HT-29 (cell line): Measurements from ENCODE around the gene GPS1. TPM values are rescaled to one million over a fixed set of nuclear protein-coding genes. Genes with fewer than 3 reads are reported as not detected.

ENCODE experiments used
- DNase-seq: peaks from one replicate; pipeline ENCODE4 v3.0.0-alpha.2; 2015; ENCODE audit warnings: low spot score
- total RNA-seq: library from RNA; depleted of rRNA; stranded (reverse); fragments of >200 nt; shearing (Covaris generic); gene quantifications from 2 replicates; pipeline ENCODE4 v1.2.3, GENCODE V29; 2014

GPS1 gene
- total RNA-seq, 1 experiment from 2014 or later: 281 TPM

- no peak for DNase-seq
Measured at GRCh38 chr17:82014432-82014831, 37.3 kb upstream of the GPS1 start.

GRCh38 chr17:82014971-82015310, 36.8 kb upstream of the GPS1 start:
- no peak for DNase-seq

- DNase-seq: no peak
Measured at GRCh38 chr17:82015311-82015971, 36.3 kb upstream of the GPS1 start.

GRCh38 chr17:82016061-82016874, 35.4 kb upstream of the GPS1 start:
- DNase-seq: no peak

- no peak for DNase-seq
Measured at GRCh38 chr17:82016875-82017459, 34.7 kb upstream of the GPS1 start.

GRCh38 chr17:82017612-82018151, 34.0 kb upstream of the GPS1 start:
- peak; percentile 12 for DNase-seq

GRCh38 chr17:82018152-82018988, 33.3 kb upstream of the GPS1 start:
- peak; percentile 32 for DNase-seq

- no peak for DNase-seq
Measured at GRCh38 chr17:82018989-82019689, 32.6 kb upstream of the GPS1 start.

- DNase-seq: peak; percentile 48
Measured at GRCh38 chr17:82019690-82020571, 31.8 kb upstream of the GPS1 start.

- no peak for DNase-seq
Measured at GRCh38 chr17:82020572-82021106, 31.1 kb upstream of the GPS1 start.

- peak; percentile 87 for DNase-seq
Measured at GRCh38 chr17:82021107-82021899, 30.4 kb upstream of the GPS1 start.

GRCh38 chr17:82021900-82022309, 29.8 kb upstream of the GPS1 start:
- DNase-seq: peak; percentile 44

GRCh38 chr17:82022310-82022980, 29.3 kb upstream of the GPS1 start, which contains the start of gene CENPX:
TSS of gene CENPX (minus strand) at chr17:82022878. CDS start at chr17:82022861, 17 bp downstream.
- no peak for DNase-seq

GRCh38 chr17:82022981-82023446, 28.7 kb upstream of the GPS1 start, which contains the start of gene LRRC45:
TSS of gene LRRC45 (plus strand) at chr17:82023305. CDS start at chr17:82023644, 339 bp downstream.
- DNase-seq: peak; percentile 99

- peak; percentile 27 for DNase-seq
Measured at GRCh38 chr17:82023447-82024241, 28.1 kb upstream of the GPS1 start.

- no peak for DNase-seq
Measured at GRCh38 chr17:82024859-82025258, 26.8 kb upstream of the GPS1 start.
